ENCODE measurements around the gene PLEKHG1.

- TF ChIP-seq CTCF (IDR thresholded peaks at IDR 0.05; ENCODE audit: low read depth, low read length, poor library complexity, severe bottlenecking) (no peak), EZH2phosphoT487 (IDR thresholded peaks at IDR 0.05; ENCODE audit: borderline replicate concordance, low read length) (no peak)
Observed at GRCh38 chr6:150590446-150590845, 9.2 kb upstream of the PLEKHG1 start.
